Activated naive CD4-positive, alpha-beta T cell treated with anti-CD3 and anti-CD28 coated beads for 36 hours (primary cell): ENCODE data around the gene ZNF385B. TPM values are rescaled to one million over a fixed set of nuclear protein-coding genes. Genes with fewer than 3 reads are reported as not detected.

ENCODE experiments used
- CTCF ChIA-PET: fragments of 350-600 bp; sonication (Branson Sonifier 250); formaldehyde crosslinking; loops from one replicate; lab custom pipeline; 2021; ENCODE audit warnings: antibody characterized with exemption; lab: Charles Lee
- DNase-seq: peaks from one replicate; pipeline ENCODE4 v3.0.0-alpha.2; 2020
- H3K27ac Mint-ChIP-seq: one replicate; pipeline ENCODE4 v1.8.0; 2021; ENCODE audit warnings: mild to moderate bottlenecking, mixed read lengths
- H3K27me3 Mint-ChIP-seq: one replicate; pipeline ENCODE4 v1.8.0; 2021; ENCODE audit warnings: low read depth, mixed read lengths
- H3K36me3 Mint-ChIP-seq: one replicate; pipeline ENCODE4 v1.8.0; 2021; ENCODE audit warnings: low read depth, mixed read lengths
- H3K4me1 Mint-ChIP-seq: one replicate; pipeline ENCODE4 v1.8.0; 2021; ENCODE audit warnings: low read depth, mixed read lengths
- H3K4me3 Mint-ChIP-seq: one replicate; pipeline ENCODE4 v1.8.0; 2021; ENCODE audit warnings: mild to moderate bottlenecking, moderate library complexity, mixed read lengths
- H3K9me3 Mint-ChIP-seq: one replicate; pipeline ENCODE4 v1.8.0; 2021; ENCODE audit warnings: mixed read lengths
- intact Hi-C: fragments of 100-400 bp; cut with micrococcal nuclease; formaldehyde crosslinking; loops from one replicate; pipeline ENCODE4 v1.15.1; 2023
- total RNA-seq, 2 experiments: library from RNA; stranded (reverse); gene quantifications; one replicate each; pipeline ENCODE4 v1.2.3, GENCODE V29; 2021

ZNF385B gene
- total RNA-seq, 2 experiments from 2014 or later: not detected

GRCh38 chr2:179578171-179578916, 283.1 kb downstream of the ZNF385B start:
- H3K9me3 Mint-ChIP-seq: no peaks in the 10 kb centered on the region
- intact Hi-C loops: no loop called here
- no peak overlapping the region for H3K27ac Mint-ChIP-seq
- H3K27me3 Mint-ChIP-seq: no peaks in the 10 kb centered on the region
- H3K4me3 Mint-ChIP-seq: no peak overlapping the region
- no peaks in the 10 kb centered on the region for H3K36me3 Mint-ChIP-seq
- H3K4me1 Mint-ChIP-seq: no peaks in the 10 kb centered on the region
- DNase-seq: no peak
- CTCF ChIA-PET: no interaction called here

GRCh38 chr2:179574061-179574519, 287.3 kb downstream of the ZNF385B start:
- Mint-ChIP-seq H3K4me3 (no peak overlapping the region), H3K27ac (no peak overlapping the region), H3K27me3 (no peaks in the 10 kb centered on the region), H3K9me3 (no peaks in the 10 kb centered on the region), H3K36me3 (no peaks in the 10 kb centered on the region), H3K4me1 (no peaks in the 10 kb centered on the region)
- intact Hi-C loops: no loop called here
- CTCF ChIA-PET: no interaction called here
- DNase-seq: no peak

GRCh38 chr2:179572544-179572943, 288.9 kb downstream of the ZNF385B start:
- Mint-ChIP-seq H3K4me3 (no peak overlapping the region), H3K4me1 (no peaks in the 10 kb centered on the region), H3K27ac (no peak overlapping the region), H3K36me3 (no peaks in the 10 kb centered on the region), H3K27me3 (no peaks in the 10 kb centered on the region), H3K9me3 (no peaks in the 10 kb centered on the region)
- DNase-seq: no peak
- intact Hi-C loops: no loop called here
- CTCF ChIA-PET: no interaction called here

DNA sequence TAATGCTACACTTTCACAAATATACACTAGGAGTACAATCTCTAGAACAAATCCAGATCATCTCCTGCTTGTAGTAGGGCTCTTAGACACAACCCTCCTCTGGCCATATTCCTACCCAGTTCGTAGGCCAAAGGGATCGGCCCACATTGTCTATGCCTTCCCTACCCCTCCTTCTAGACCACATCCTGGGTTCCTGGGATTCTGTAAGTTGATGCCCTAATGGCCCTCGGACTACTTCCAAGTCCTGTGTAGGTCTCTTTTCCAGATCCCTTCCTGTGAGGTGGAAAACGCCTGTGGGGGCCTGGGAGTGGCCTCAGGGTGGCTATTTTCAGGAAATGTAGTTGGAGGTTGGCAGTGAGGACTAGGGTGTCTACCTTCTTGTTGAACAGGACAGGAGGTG, 289.7 kb downstream of the ZNF385B start:
- intact Hi-C loops: no loop called here
- CTCF ChIA-PET: no interaction called here
- Mint-ChIP-seq H3K9me3 (no peaks in the 10 kb centered on the region), H3K4me1 (no peaks in the 10 kb centered on the region), H3K27me3 (no peaks in the 10 kb centered on the region), H3K27ac (no peak overlapping the region), H3K36me3 (no peaks in the 10 kb centered on the region), H3K4me3 (no peak overlapping the region)
- no peak for DNase-seq

DNA sequence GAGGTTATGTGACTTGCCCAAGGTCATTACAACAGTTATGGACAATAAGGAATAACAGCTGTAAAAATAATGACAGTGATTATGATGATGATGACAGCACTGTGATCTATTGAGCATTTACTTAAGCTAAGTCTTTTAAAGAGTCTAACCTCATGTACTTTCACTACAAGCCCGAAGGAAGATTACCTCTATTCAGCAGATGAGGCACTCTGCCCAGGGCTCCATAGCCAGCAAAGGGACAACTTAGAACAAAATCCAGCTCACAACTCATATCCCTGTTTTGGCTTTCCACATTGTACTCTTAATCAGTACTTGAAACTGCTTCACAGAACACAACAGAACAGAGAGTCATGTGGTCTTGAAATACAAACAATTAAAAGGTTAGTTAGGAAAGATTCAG, 290.2 kb downstream of the ZNF385B start:
- CTCF ChIA-PET: no interaction called here

GRCh38 chr2:179569831-179570233, 291.6 kb downstream of the ZNF385B start:
- Mint-ChIP-seq H3K27me3 (no peaks in the 10 kb centered on the region), H3K36me3 (no peaks in the 10 kb centered on the region), H3K27ac (no peak overlapping the region), H3K4me1 (no peaks in the 10 kb centered on the region), H3K9me3 (no peaks in the 10 kb centered on the region), H3K4me3 (no peak overlapping the region)
- intact Hi-C loops: no loop called here
- no peak for DNase-seq
- CTCF ChIA-PET: no interaction called here

More for the DNA sequence above, 290.2 kb downstream of the ZNF385B start:
- H3K36me3 Mint-ChIP-seq: no peaks in the 10 kb centered on the region
- no peaks in the 10 kb centered on the region for H3K9me3 Mint-ChIP-seq
- H3K4me1 Mint-ChIP-seq: no peaks in the 10 kb centered on the region
- intact Hi-C loops: no loop called here
- no peaks in the 10 kb centered on the region for H3K27me3 Mint-ChIP-seq
- no peak overlapping the region for H3K27ac Mint-ChIP-seq
- no peak overlapping the region for H3K4me3 Mint-ChIP-seq
- DNase-seq: no peak

DNA sequence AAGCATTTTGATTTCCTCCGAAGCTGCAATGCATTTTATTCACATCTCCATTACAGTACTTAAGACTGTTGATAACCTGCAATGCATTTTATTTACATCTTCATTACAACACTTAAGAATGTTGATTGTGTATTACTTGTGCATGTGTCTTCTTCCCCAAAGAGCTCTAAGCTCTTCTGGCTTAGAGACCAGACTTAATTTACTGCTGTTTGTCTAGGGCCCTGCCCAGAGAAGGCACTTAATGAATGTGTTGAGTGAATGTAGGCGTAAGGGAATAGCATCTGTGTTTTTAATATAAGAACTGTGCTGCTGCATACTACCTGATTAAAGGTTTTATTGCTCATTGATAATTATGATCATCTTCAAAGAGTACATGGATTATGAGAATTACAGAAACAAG, 295.6 kb downstream of the ZNF385B start:
- Mint-ChIP-seq H3K4me1 (no peaks in the 10 kb centered on the region), H3K27me3 (no peaks in the 10 kb centered on the region), H3K36me3 (no peaks in the 10 kb centered on the region), H3K27ac (no peak overlapping the region), H3K9me3 (no peaks in the 10 kb centered on the region), H3K4me3 (no peak overlapping the region)
- CTCF ChIA-PET: no interaction called here
- intact Hi-C loops: no loop called here
- no peak for DNase-seq

- Mint-ChIP-seq H3K27me3 (no peaks in the 10 kb centered on the region), H3K4me3 (no peak overlapping the region), H3K36me3 (no peaks in the 10 kb centered on the region), H3K27ac (no peak overlapping the region), H3K4me1 (no peaks in the 10 kb centered on the region), H3K9me3 (no peaks in the 10 kb centered on the region)
- intact Hi-C loops: no loop called here
- CTCF ChIA-PET: no interaction called here
- DNase-seq: no peak
Observed at GRCh38 chr2:179562330-179562885, 299.0 kb downstream of the ZNF385B start.

GRCh38 chr2:179561702-179562101, 299.7 kb downstream of the ZNF385B start:
- no peak for DNase-seq
- Mint-ChIP-seq H3K9me3 (no peaks in the 10 kb centered on the region), H3K4me1 (no peaks in the 10 kb centered on the region), H3K27ac (no peak overlapping the region), H3K36me3 (no peaks in the 10 kb centered on the region), H3K4me3 (no peak overlapping the region), H3K27me3 (no peaks in the 10 kb centered on the region)
- CTCF ChIA-PET: no interaction called here
- intact Hi-C loops: no loop called here

GRCh38 chr2:179560257-179560735, 301.1 kb downstream of the ZNF385B start:
- H3K36me3 Mint-ChIP-seq: no peaks in the 10 kb centered on the region
- CTCF ChIA-PET: no interaction called here
- no peaks in the 10 kb centered on the region for H3K4me1 Mint-ChIP-seq
- H3K9me3 Mint-ChIP-seq: no peaks in the 10 kb centered on the region
- H3K4me3 Mint-ChIP-seq: no peak overlapping the region
- H3K27ac Mint-ChIP-seq: no peak overlapping the region
- H3K27me3 Mint-ChIP-seq: no peaks in the 10 kb centered on the region
- intact Hi-C loops: no loop called here
- DNase-seq: no peak

DNA sequence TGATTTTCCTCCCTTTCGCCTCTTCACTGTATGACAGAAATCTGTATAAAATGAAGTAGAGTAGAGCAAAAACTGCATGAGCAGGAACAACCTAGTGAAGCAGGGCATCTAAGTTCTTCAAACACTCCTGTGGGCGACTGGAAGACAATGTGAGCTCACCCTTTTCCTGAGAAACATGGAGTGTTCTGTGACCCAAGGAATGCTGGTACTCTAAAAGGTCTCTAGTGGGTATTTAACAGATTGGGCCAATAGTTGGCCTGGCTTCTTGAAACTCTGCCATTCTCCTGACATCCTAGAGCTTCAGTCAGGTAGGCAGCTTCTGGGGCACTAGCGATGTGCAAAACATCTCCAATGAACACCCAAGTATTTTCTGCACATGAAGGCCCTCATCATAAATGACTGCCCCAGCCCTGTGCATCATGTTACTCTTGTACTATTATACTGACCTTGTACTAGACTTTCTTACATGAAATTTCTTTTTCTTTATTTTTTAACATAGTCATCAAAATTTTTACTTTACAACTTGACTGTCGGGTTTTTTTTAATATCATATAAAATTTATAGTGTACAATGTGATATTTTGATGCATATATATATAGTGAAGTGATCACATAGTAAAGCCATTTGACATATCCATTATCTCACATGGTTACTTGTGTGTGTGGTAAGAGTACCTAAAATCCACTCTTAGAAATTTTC, 302.2 kb downstream of the ZNF385B start:
- H3K36me3 Mint-ChIP-seq: no peaks in the 10 kb centered on the region
- no peak overlapping the region for H3K4me3 Mint-ChIP-seq
- intact Hi-C loops: loop anchor here (2.0 kb wide), 1 partner anchor 14 kb away; no protein-coding TSS in a partner anchor
- no peak overlapping the region for H3K27ac Mint-ChIP-seq
- H3K9me3 Mint-ChIP-seq: no peaks in the 10 kb centered on the region
- no peak for DNase-seq
- no peaks in the 10 kb centered on the region for H3K27me3 Mint-ChIP-seq
- CTCF ChIA-PET: no interaction called here
- no peaks in the 10 kb centered on the region for H3K4me1 Mint-ChIP-seq

GRCh38 chr2:179558010-179558934, 303.1 kb downstream of the ZNF385B start:
- Mint-ChIP-seq H3K36me3 (no peaks in the 10 kb centered on the region), H3K4me3 (no peak overlapping the region), H3K27me3 (no peaks in the 10 kb centered on the region), H3K4me1 (no peaks in the 10 kb centered on the region), H3K27ac (no peak overlapping the region), H3K9me3 (no peaks in the 10 kb centered on the region)
- CTCF ChIA-PET: no interaction called here
- intact Hi-C loops: loop anchor here (2.0 kb wide), 1 partner anchor 13 kb away; no protein-coding TSS in a partner anchor
- DNase-seq: no peak
